RWPE1 (cell line): ENCODE measurements around the gene IFT43.

Source experiments
- CTCF ChIA-PET: fragments of 350-600 bp; sonication (Branson Sonifier 250); formaldehyde crosslinking; extraction: SDS; loops from one replicate; lab custom pipeline; 2021; lab: Yijun Ruan, JAX
- POLR2A ChIA-PET: fragments of 400-600 bp; formaldehyde crosslinking; extraction: SDS; loops from one replicate; lab custom pipeline; 2020; ENCODE audit warnings: antibody characterized with exemption; ENCODE audit not compliant: low non-redundant PET; lab: Yijun Ruan, JAX
- DNase-seq: peaks from one replicate; pipeline ENCODE4 v3.0.0; 2012; ENCODE audit warnings: low spot score
- H3K27ac ChIP-seq: fragments of 450-650 bp; 2 replicates; pipeline ENCODE4 v1.5.1; 2017
- TF ChIP-seq, protein P1 (sequence below): fragments of 450-650 bp; conservative IDR thresholded peaks from 2 replicates; pipeline ENCODE4 v1.5.1; 2017; ENCODE audit warnings: low read depth, mild to moderate bottlenecking

Gene IFT43

DNA sequence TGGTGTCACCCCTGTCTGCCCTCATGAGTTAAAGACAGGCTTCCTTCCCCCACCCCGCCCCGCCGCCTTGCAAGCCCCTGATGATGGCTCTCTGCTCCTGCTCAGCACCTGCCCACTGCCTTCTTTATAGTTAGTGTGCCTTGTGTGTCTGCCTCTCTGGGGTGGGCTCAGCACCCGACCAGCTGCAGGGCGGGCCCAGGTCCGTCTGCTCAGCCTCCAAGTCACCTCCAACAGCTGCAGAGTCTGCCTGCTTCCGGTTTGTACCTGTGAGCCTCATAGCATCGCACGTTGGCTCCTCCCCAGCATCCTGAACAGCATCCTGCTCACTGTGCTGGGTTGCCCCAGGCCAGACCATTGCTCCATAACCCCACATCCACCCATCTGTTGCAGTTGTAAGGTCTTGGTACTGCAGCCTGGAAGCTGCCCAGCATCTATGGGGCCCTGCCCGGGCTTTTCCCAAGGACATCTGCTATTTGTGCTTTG lies 7.3 kb upstream of the IFT43 start:
- ChIA-PET POLR2A (no interaction called here), CTCF (interaction anchor here (0.7 to 2.0 kb wide), 3 partner anchors 72 to 268 kb away, joined by 3 to 18 read pairs (median 6); no protein-coding TSS in a partner anchor)
- DNase-seq = no peak
- TF ChIP-seq, protein P1, sequence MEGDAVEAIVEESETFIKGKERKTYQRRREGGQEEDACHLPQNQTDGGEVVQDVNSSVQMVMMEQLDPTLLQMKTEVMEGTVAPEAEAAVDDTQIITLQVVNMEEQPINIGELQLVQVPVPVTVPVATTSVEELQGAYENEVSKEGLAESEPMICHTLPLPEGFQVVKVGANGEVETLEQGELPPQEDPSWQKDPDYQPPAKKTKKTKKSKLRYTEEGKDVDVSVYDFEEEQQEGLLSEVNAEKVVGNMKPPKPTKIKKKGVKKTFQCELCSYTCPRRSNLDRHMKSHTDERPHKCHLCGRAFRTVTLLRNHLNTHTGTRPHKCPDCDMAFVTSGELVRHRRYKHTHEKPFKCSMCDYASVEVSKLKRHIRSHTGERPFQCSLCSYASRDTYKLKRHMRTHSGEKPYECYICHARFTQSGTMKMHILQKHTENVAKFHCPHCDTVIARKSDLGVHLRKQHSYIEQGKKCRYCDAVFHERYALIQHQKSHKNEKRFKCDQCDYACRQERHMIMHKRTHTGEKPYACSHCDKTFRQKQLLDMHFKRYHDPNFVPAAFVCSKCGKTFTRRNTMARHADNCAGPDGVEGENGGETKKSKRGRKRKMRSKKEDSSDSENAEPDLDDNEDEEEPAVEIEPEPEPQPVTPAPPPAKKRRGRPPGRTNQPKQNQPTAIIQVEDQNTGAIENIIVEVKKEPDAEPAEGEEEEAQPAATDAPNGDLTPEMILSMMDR = no peak
- H3K27ac ChIP-seq = peak overlapping the region; percentile 56

DNA sequence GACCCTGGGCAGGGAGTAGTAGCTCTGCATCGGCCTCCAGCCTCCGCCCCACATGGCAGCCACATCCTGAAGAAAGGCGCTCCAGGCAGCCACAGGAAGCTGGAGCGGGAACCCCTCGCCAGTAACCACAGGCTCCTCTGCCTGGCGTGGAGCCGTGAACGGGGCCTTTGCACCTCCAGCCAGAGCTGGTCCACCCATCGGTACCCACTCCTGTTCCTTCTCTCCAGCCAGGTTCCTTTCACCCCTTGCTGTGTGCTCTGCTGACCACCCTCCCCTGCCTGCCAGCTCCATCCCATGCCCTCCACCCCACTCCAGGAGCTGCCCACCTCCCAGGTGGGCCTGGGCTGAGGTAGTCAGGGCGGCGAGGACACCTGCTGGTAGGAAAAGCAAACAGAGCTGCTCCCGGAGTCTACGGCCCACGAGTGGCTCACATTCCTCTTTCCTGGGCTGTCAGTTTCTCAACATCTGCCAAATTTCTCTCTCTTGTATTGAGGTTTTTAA lies 6.4 kb upstream of the IFT43 start:
- ChIA-PET CTCF (interaction anchor here (0.5 to 2.0 kb wide), 6 partner anchors 24 to 269 kb away, joined by 3 to 18 read pairs (median 4); no protein-coding TSS in a partner anchor), POLR2A (no interaction called here)
- peak overlapping the region; percentile 56 for H3K27ac ChIP-seq
- TF ChIP-seq, protein P1 = peak; percentile 50
- peak; percentile 21 for DNase-seq

DNA sequence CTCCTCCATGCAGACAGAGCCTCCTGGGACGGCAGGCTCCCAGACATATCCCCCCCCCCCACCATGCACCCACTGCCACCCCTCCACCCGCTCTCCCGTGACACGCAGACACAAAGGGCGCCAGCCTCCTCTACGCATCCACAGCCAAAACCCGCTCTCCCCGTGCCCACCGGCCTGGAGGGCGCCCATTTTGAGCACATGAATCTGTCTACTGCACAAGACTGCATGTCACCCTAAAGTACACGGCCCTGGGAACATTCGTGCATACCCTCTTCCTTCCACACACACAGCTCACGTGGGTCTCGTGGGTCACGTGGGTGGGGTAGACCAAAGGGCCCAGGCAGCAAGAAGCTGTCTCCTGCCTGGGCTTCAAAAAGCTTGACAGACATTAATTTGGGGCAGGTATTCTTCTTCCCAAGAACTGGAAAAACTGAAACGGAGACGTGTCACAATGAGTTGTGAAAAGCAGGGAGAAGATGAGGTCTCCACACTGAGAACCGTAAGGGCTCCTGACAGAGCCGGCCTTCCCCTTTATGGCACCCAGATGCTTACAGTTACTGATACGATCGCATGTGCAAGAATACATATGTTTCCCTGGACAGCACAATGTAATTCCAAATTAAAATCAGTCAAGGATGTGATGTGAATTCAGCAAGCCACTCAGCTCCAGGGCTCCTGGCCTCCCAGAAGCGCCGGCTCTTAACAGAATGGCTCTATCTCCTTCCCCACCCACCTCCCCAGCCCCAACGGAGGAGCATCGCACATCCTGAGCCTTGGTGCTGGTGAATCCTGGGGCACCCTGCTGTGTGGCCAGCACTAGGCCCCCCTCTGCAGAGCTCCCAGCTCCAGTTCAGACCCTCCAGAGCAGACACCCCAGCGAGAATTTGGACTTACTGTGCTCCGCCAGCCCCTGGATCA lies 5.7 kb upstream of the IFT43 start:
- CTCF ChIA-PET = interaction anchor here (0.5 to 6.7 kb wide), 7 partner anchors 23 to 270 kb away, joined by 3 to 65 read pairs (median 6); no protein-coding TSS in a partner anchor
- TF ChIP-seq, protein P1 = no peak
- H3K27ac ChIP-seq = no peak overlapping the region; the same call in 1 of the 2 replicates
- no peak for DNase-seq
- POLR2A ChIA-PET = no interaction called here

DNA sequence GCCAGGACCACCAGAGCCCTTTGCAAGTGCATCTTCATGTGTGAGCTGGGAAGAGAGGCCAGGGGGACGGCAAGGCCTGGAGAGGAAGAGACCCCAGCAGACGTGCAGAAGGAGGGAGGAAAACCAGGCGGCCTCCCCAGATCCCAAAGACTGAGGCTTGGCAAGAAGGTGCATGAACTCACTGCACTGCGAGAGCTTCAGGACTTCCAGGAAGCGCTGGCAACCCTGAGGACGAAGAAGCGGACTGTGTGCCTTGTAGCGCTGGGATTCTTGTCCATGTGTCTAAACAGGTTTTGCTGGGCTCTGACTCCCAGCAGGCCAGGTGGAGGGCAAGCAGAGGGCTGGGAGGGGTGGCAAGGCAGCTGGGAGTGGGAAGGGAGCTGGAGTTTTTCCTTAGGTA lies 4.7 kb upstream of the IFT43 start:
- POLR2A ChIA-PET = no interaction called here
- no peak for DNase-seq

DNA sequence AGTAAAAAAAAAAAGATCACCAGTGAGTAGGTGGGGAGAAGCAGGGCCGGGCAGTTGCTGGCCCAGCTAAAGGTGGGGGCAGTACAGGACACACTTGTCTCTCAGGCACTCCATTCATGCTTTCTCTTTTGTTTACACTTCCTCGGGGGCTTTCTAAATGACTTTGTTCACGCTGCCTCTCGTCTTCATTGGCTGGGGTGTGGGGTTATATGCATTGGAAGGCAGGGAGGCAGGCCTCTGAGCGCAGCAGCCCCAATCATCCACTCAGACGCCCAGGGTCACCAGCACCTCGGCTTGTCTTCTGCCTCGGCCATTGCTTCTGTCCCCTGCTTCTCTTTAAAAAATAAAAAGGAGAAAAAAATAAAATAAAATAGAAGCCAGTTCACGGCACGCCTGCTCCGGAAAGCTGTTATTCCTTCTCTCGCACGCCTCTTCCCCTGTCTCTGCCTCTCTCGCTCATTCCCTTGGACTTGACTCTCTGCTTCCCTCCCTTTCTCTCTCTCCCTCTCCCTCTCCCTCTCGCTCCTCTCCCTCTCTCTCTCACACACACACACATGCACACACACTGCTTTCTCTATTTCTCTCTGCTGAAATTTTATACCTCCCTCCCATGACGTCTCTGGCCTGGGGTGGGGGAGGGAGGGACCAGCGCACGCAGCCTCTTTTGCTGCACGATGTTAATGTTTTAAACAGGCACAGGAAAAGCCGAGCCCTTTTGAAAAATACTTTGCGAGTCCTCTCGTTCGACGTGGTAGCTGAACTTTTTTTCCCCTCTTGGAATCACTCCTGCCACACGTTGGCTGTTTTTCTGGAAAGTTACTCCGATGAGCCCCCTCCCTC lies 3.9 kb upstream of the IFT43 start, which contains the start of gene TGFB3:
Gene TGFB3 (minus strand): TSS at position 570 of the 840 bp plus-strand sequence. CDS start 1,102 bp downstream, outside the sequence.
- TF ChIP-seq, protein P1 = no peak
- DNase-seq = peak; percentile 64
- CTCF ChIA-PET = interaction anchor here (0.5 to 6.7 kb wide), 13 partner anchors 73 to 457 kb away, joined by 3 to 65 read pairs (median 5); no protein-coding TSS in a partner anchor
- POLR2A ChIA-PET = no interaction called here
- H3K27ac ChIP-seq = peak within 1 kb of the TSS; percentile 85

More for the DNA sequence above, 4.7 kb upstream of the IFT43 start:
- peak overlapping the region; percentile 85 for H3K27ac ChIP-seq
- TF ChIP-seq, protein P1 = no peak
- CTCF ChIA-PET = interaction anchor here (0.7 to 6.7 kb wide), 2 partner anchors 75 to 270 kb away, joined by 3 to 65 read pairs; no protein-coding TSS in a partner anchor
